Measurements from ENCODE around the gene CYFIP2.

GRCh38 chr5:157288405-157289163, 22.7 kb downstream of the CYFIP2 start:
- TF ChIP-seq, protein P1, sequence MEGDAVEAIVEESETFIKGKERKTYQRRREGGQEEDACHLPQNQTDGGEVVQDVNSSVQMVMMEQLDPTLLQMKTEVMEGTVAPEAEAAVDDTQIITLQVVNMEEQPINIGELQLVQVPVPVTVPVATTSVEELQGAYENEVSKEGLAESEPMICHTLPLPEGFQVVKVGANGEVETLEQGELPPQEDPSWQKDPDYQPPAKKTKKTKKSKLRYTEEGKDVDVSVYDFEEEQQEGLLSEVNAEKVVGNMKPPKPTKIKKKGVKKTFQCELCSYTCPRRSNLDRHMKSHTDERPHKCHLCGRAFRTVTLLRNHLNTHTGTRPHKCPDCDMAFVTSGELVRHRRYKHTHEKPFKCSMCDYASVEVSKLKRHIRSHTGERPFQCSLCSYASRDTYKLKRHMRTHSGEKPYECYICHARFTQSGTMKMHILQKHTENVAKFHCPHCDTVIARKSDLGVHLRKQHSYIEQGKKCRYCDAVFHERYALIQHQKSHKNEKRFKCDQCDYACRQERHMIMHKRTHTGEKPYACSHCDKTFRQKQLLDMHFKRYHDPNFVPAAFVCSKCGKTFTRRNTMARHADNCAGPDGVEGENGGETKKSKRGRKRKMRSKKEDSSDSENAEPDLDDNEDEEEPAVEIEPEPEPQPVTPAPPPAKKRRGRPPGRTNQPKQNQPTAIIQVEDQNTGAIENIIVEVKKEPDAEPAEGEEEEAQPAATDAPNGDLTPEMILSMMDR (IDR thresholded peaks at IDR 0.05; ENCODE audit: poor library complexity), result no peak
- TF ChIP-seq EZH2 (IDR thresholded peaks at IDR 0.05; ENCODE audit: borderline replicate concordance), result no peak
- TF ChIP-seq EZH2phosphoT487 (IDR thresholded peaks at IDR 0.05; ENCODE audit: low read depth, severe bottlenecking, unreplicated experiment), result no peak
